A673 (cell line): ENCODE measurements around the gene HMGCS2.

Source experiments
- CTCF ChIP-seq: fragments of 300-800, 200-600 bp; sonication (generic); conservative IDR thresholded peaks from 2 replicates; pipeline ENCODE4 v1.5.1; 2017; ENCODE audit warnings: low read depth, mild to moderate bottlenecking, antibody characterized with exemption, low read length, moderate library complexity, mixed read lengths
- EZH2 ChIP-seq: fragments of 200-600 bp; sonication (generic); IDR thresholded peaks from 2 replicates; pipeline ENCODE4 v1.6.1; 2017; ENCODE audit warnings: borderline replicate concordance, low read depth, mild to moderate bottlenecking, mixed read lengths, antibody characterized with exemption, low read length; ENCODE audit not compliant: poor library complexity, severe bottlenecking

GRCh38 chr1:119721896-119722295 is 46.8 kb downstream of the HMGCS2 start:
- TF ChIP-seq EZH2 (no peak), CTCF (no peak)
